ENCODE measurements around the gene RENBP. TPM values are rescaled to one million over a fixed set of nuclear protein-coding genes. Genes with fewer than 3 reads are reported as not detected.

The RENBP gene
- total RNA-seq, 1 donor from 2014 or later: 20.2 TPM

DNA sequence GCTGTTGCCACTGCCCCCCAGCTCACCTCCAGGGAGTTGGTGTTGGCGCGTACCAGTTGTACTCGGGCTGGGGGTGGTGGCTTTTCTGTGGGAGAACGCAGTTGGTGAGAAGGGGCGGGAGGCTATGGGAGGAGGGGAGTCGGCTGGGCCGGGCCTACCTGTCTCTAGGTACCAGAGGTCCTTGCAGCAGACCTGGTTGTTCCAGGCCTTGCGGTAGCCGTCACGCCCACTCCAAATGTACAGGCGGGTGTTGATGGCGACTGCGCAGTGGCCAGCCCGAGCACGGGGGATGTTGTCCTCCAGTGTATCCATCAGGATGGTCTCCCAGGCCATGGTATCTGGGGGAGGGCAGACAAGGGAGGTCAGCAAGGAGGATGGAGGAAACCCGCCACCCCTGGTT, 15.6 kb upstream of the RENBP start:
- ChIA-PET POLR2A (interaction anchor here (0.6 kb wide), 1 partner anchor 18 kb away, joined by 6 read pairs; no protein-coding TSS in a partner anchor), CTCF (no interaction called here)
- H3K4me1 Mint-ChIP-seq: peaks cover 6% of the 10 kb centered on the region
- TF ChIP-seq, protein P1, sequence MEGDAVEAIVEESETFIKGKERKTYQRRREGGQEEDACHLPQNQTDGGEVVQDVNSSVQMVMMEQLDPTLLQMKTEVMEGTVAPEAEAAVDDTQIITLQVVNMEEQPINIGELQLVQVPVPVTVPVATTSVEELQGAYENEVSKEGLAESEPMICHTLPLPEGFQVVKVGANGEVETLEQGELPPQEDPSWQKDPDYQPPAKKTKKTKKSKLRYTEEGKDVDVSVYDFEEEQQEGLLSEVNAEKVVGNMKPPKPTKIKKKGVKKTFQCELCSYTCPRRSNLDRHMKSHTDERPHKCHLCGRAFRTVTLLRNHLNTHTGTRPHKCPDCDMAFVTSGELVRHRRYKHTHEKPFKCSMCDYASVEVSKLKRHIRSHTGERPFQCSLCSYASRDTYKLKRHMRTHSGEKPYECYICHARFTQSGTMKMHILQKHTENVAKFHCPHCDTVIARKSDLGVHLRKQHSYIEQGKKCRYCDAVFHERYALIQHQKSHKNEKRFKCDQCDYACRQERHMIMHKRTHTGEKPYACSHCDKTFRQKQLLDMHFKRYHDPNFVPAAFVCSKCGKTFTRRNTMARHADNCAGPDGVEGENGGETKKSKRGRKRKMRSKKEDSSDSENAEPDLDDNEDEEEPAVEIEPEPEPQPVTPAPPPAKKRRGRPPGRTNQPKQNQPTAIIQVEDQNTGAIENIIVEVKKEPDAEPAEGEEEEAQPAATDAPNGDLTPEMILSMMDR (IDR thresholded peaks at IDR 0.05): no peak
- peaks cover 68% of the 10 kb centered on the region for H3K36me3 Mint-ChIP-seq (ENCODE audit: low read depth)
- H3K4me3 Mint-ChIP-seq: no peak overlapping the region
- ATAC-seq (ENCODE audit: low read depth) (no peak), DNase-seq (no peak)
- H3K27me3 Mint-ChIP-seq: no peaks in the 10 kb centered on the region
- H3K27ac Mint-ChIP-seq: no peak overlapping the region
- intact Hi-C loops (cut with micrococcal nuclease): loop anchor here (5.0 kb wide), 1 partner anchor 1003 kb away; no protein-coding TSS in a partner anchor
- H3K9me3 Mint-ChIP-seq: no peaks in the 10 kb centered on the region

DNA sequence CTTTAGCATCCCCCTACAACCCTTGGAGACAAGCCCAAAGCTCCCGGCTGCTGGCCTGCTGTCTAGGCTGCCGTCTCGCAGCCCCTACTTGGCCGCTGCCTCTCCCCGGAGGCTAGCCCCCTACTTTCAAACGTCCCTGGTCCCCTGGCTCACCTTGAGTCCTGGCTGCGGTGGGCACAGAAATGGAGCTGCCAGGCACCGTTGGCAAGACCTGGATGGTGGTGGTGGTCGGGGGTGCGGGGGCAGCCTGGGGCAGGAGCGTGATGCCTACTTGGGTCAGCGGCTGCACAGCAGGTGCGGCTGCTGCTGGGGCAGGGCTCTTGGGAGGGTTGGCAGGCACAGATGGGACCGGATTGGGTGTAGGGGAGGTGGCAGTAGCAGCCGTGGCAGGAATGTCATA, 15.2 kb upstream of the RENBP start:
- POLR2A ChIA-PET: interaction anchor here (0.6 kb wide), 1 partner anchor 18 kb away, joined by 6 read pairs; no protein-coding TSS in a partner anchor
- DNase-seq (no peak), ATAC-seq (ENCODE audit: low read depth) (no peak)
- H3K36me3 Mint-ChIP-seq (ENCODE audit: low read depth): peaks cover 71% of the 10 kb centered on the region
- TF ChIP-seq, protein P1 (IDR thresholded peaks at IDR 0.05): no peak
- H3K27ac Mint-ChIP-seq: no peak overlapping the region
- no peaks in the 10 kb centered on the region for H3K27me3 Mint-ChIP-seq
- CTCF ChIA-PET: no interaction called here
- intact Hi-C loops (cut with micrococcal nuclease): loop anchor here (5.0 kb wide), 1 partner anchor 1002 kb away; no protein-coding TSS in a partner anchor
- H3K9me3 Mint-ChIP-seq: no peaks in the 10 kb centered on the region
- no peak overlapping the region for H3K4me3 Mint-ChIP-seq
- H3K4me1 Mint-ChIP-seq: peaks cover 2% of the 10 kb centered on the region

DNA sequence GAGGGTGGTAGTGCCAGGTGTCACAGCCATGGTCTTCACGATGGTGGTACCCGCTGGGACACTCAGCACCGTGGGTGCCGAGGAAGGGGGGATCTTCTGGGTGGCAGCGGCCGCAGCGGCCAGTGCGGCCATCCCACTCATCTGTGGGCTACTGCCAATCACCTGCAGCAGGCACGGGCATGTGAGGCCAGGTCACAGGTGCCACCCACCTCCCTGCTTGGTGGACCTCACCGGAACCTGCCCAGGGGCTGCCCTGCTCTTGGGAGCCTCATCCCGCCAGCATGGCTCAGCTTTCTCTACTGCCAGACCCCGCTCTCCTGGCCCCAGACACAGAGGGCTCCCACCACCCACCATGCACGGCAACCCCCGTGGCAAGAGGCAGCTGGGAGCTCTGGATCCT, 14.2 kb upstream of the RENBP start:
- TF ChIP-seq, protein P1 (IDR thresholded peaks at IDR 0.05): no peak
- Mint-ChIP-seq H3K4me3 (no peak overlapping the region), H3K9me3 (no peaks in the 10 kb centered on the region), H3K36me3 (ENCODE audit: low read depth) (peaks cover 77% of the 10 kb centered on the region), H3K27me3 (no peaks in the 10 kb centered on the region), H3K27ac (no peak overlapping the region), H3K4me1 (no peaks in the 10 kb centered on the region)
- POLR2A ChIA-PET: no interaction called here
- CTCF ChIA-PET: no interaction called here
- intact Hi-C loops (cut with micrococcal nuclease): no loop called here
- no peak for ATAC-seq (ENCODE audit: low read depth)
- DNase-seq: no peak

DNA sequence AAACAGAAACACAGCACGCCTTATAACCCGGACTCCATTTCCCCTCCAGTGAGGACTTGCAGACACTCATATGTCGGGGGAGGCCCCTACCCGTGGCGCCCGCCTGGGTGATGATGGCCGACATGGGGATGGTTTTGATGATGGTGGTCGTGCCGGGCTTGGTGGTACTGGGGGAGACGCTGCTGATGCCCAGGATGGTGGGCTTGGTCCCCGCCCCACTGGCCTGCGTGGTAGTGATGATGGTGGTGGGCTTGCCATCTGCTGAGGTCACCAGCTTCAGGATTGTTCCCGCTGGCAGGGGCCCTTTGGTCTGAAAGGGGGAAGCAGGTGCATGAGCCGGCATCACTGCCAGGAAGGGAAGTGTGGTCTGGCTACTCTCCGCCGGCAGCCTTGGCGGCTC, 12.8 kb upstream of the RENBP start:
- Mint-ChIP-seq H3K9me3 (no peaks in the 10 kb centered on the region), H3K36me3 (ENCODE audit: low read depth) (peaks cover 73% of the 10 kb centered on the region), H3K4me3 (no peak overlapping the region), H3K4me1 (peaks cover 2% of the 10 kb centered on the region), H3K27ac (no peak overlapping the region), H3K27me3 (no peaks in the 10 kb centered on the region)
- intact Hi-C loops (cut with micrococcal nuclease): no loop called here
- ATAC-seq (ENCODE audit: low read depth) (no peak), DNase-seq (no peak)
- POLR2A ChIA-PET: no interaction called here
- CTCF ChIA-PET: no interaction called here
- TF ChIP-seq, protein P1 (IDR thresholded peaks at IDR 0.05): no peak

DNA sequence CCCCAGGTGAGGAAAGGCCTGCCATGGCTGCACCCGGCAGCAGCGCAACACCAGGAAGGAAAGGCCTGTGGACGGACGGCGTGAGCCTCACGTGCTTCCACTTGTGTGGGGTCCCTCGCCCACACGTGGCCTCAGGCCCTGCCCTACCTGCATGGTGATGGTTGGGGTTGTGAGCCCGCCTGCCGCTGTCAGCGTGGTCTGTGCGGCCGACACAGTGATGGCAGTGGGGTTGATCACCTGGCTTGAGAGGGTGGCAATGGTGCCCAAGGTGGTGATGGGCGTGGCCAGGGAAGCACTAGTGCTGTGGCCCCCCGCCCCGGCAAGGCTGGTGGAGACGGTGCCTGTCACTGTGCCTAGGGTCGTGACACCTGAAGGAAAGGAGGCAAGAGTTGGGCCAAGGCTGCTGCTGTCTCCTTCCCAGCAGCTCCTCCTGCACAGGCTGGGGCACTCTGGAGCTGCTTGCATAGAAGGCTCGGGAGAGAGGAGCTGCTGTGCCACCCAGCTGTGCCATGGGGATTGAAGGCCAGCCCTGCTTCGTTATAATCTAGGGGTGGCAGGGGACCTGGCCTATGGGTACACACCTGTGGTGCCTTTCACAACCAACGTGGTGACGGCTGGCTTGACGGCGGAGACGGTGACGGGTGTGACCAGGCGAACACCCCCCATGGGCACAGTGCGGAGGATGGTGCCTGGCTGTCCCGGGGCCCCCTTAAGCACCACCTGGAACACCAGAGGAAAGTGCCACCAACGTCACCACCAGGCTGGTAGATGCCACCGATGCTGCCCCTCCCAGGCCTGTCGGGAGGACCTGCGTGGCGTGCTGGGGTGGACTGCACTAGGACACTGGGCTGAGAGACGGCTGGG, 11.8 kb upstream of the RENBP start:
- H3K27me3 Mint-ChIP-seq: no peaks in the 10 kb centered on the region
- DNase-seq (no peak), ATAC-seq (ENCODE audit: low read depth) (no peak)
- peaks cover 70% of the 10 kb centered on the region for H3K36me3 Mint-ChIP-seq (ENCODE audit: low read depth)
- TF ChIP-seq, protein P1 (IDR thresholded peaks at IDR 0.05): no peak
- peaks cover 2% of the 10 kb centered on the region for H3K4me1 Mint-ChIP-seq
- no peaks in the 10 kb centered on the region for H3K9me3 Mint-ChIP-seq
- intact Hi-C loops (cut with micrococcal nuclease): no loop called here
- H3K4me3 Mint-ChIP-seq: no peak overlapping the region
- no peak overlapping the region for H3K27ac Mint-ChIP-seq
- ChIA-PET CTCF (no interaction called here), POLR2A (no interaction called here)
